ENCODE measurements around the gene WNK4. TPM values are rescaled to one million over a fixed set of nuclear protein-coding genes. Genes with fewer than 3 reads are reported as not detected.
A peak's percentile ranks its signal among the peaks of the same experiment; 100 is the strongest.
"Not testable (repeated sequence)": the region's sequence is repeated elsewhere in the genome, so short reads cannot be mapped to it uniquely, and the experiment has no call there.

Gene WNK4
- 0.81 TPM for polyA plus RNA-seq (2013, experiment 1 of 2)
- polyA plus RNA-seq (2013, experiment 2 of 2) = 0.68 TPM

- Histone ChIP-seq H3K9me3 (replicated peaks in 1 of 2; ENCODE audit: control insufficient read depth in 2 of 2, insufficient read depth in 1 of 2, low read depth in 1 of 2, low read length in 2 of 2) (no peaks in the 10 kb centered on the region), H2BK5ac (ENCODE audit: low read length) (peak within 1 kb of the TSS; percentile 42), H3K4me3 (ENCODE audit: low read length in 2 of 2) (peak within 1 kb of the TSS in 1 of 2 donors; percentile 79), H4K91ac (ENCODE audit: low read depth, low read length, poor library complexity) (no peak within 1 kb of the TSS), H3K4me2 (ENCODE audit: insufficient read depth, low read length, poor library complexity, severe bottlenecking) (peak within 1 kb of the TSS; percentile 89), H2AK5ac (ENCODE audit: low read depth, low read length) (no peak within 1 kb of the TSS), H3K23ac (ENCODE audit: low read depth, low read length, poor library complexity) (peak within 1 kb of the TSS; percentile 90), H3K36me3 (replicated peaks in 1 of 2; ENCODE audit: control insufficient read depth in 2 of 2, insufficient read depth in 2 of 2, low read length in 2 of 2) (peaks cover 19 to 48% of the 10 kb centered on the region in 2 donors), H3K4ac (ENCODE audit: low read length) (peak within 1 kb of the TSS; percentile 23), H3K4me1 (ENCODE audit: control insufficient read depth in 2 of 2, insufficient read depth in 1 of 2, low read depth in 1 of 2, low read length in 2 of 2) (peaks cover 0 to 9% of the 10 kb centered on the region in 2 donors), H2BK120ac (ENCODE audit: low read depth, low read length) (no peak within 1 kb of the TSS), H3K79me1 (ENCODE audit: low read depth, low read length) (no peaks in the 10 kb centered on the region), H3K27ac (replicated peaks; ENCODE audit: low read length) (no peak within 1 kb of the TSS), H3K18ac (ENCODE audit: low read length) (peak within 1 kb of the TSS; percentile 96), H3K9ac (ENCODE audit: low read depth, low read length, poor library complexity) (peak within 1 kb of the TSS; percentile 65), H4K8ac (ENCODE audit: low read depth, low read length) (no peak within 1 kb of the TSS), H3K14ac (ENCODE audit: low read length) (peak within 1 kb of the TSS; percentile 94), H2AFZ (ENCODE audit: low read length) (no peak within 1 kb of the TSS), H2BK12ac (ENCODE audit: low read length) (no peak within 1 kb of the TSS), H2BK15ac (ENCODE audit: low read length) (peak within 1 kb of the TSS; percentile 89), H3K27me3 (ENCODE audit: control insufficient read depth in 3 of 3, insufficient read depth in 3 of 3, low read depth in 1 of 3, low read length in 3 of 3) (peaks cover 0 to 25% (median 8%) of the 10 kb centered on the region in 3 experiments)
- DNase-seq (ENCODE audit: low spot score) = peak; percentile 42
- no CpG with 5 or more reads among the region's 65 CpGs for WGBS, 2 donors (ENCODE audit: extremely low coverage in 2 of 2, insufficient read length in 2 of 2, insufficient replicate concordance in 1 of 2)
Observed at GRCh38 chr17:42779936-42780850, at the start of gene WNK4. Gene WNK4 (plus strand): TSS chr17:42780610. CDS start chr17:42780699, 89 bp downstream.

DNA sequence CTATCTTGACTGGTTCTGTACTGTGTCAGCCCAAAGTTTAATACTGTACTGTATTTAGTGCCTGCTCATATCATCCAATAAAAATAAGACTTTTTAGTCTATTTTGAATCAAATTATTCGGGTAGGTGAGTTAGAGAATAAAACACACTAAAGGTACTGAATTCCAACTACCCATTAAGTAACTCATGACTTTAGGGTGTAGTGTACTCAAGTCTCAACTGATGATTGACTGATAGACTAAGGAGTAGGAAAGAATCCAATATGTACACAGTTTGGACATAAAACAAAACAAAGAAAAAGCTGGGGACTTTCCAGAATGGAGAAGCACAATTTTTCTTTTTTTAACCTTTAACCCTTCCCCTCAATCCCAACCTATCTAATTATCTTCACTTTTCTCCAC is 39.7 kb upstream of the WNK4 start:
- no CpG with 5 or more reads among the region's 1 CpG for WGBS, 2 donors (ENCODE audit: extremely low coverage in 2 of 2, insufficient read length in 2 of 2, insufficient replicate concordance in 1 of 2)
- Histone ChIP-seq H3K9ac (ENCODE audit: low read depth, low read length, poor library complexity) (no peak overlapping the region), H3K36me3 (replicated peaks in 1 of 2; ENCODE audit: control insufficient read depth in 2 of 2, insufficient read depth in 2 of 2, low read length in 2 of 2) (no peaks in the 10 kb centered on the region), H3K27me3 (ENCODE audit: control insufficient read depth in 3 of 3, insufficient read depth in 3 of 3, low read depth in 1 of 3, low read length in 3 of 3) (peaks cover 0 to under 1% (median 0%) of the 10 kb centered on the region in 3 experiments), H3K4me2 (ENCODE audit: insufficient read depth, low read length, poor library complexity, severe bottlenecking) (no peak overlapping the region), H3K4ac (ENCODE audit: low read length) (no peak overlapping the region), H3K4me3 (ENCODE audit: low read length in 2 of 2) (no peak overlapping the region), H2AK5ac (ENCODE audit: low read depth, low read length) (no peak overlapping the region), H3K9me3 (replicated peaks in 1 of 2; ENCODE audit: control insufficient read depth in 2 of 2, insufficient read depth in 1 of 2, low read depth in 1 of 2, low read length in 2 of 2) (peaks cover 2 to 3% of the 10 kb centered on the region in 2 donors), H4K8ac (ENCODE audit: low read depth, low read length) (no peak overlapping the region), H4K91ac (ENCODE audit: low read depth, low read length, poor library complexity) (no peak overlapping the region), H3K79me1 (ENCODE audit: low read depth, low read length) (peaks cover 2% of the 10 kb centered on the region), H3K23ac (ENCODE audit: low read depth, low read length, poor library complexity) (no peak overlapping the region), H2BK12ac (ENCODE audit: low read length) (no peak overlapping the region), H3K27ac (replicated peaks; ENCODE audit: low read length) (no peak overlapping the region), H2BK5ac (ENCODE audit: low read length) (no peak overlapping the region), H2AFZ (ENCODE audit: low read length) (no peak overlapping the region), H3K4me1 (ENCODE audit: control insufficient read depth in 2 of 2, insufficient read depth in 1 of 2, low read depth in 1 of 2, low read length in 2 of 2) (peaks cover 0 to 3% of the 10 kb centered on the region in 2 donors), H2BK120ac (ENCODE audit: low read depth, low read length) (no peak overlapping the region), H3K18ac (ENCODE audit: low read length) (no peak overlapping the region), H2BK15ac (ENCODE audit: low read length) (no peak overlapping the region), H3K14ac (ENCODE audit: low read length) (no peak overlapping the region)
- no peak for DNase-seq (ENCODE audit: low spot score)

DNA sequence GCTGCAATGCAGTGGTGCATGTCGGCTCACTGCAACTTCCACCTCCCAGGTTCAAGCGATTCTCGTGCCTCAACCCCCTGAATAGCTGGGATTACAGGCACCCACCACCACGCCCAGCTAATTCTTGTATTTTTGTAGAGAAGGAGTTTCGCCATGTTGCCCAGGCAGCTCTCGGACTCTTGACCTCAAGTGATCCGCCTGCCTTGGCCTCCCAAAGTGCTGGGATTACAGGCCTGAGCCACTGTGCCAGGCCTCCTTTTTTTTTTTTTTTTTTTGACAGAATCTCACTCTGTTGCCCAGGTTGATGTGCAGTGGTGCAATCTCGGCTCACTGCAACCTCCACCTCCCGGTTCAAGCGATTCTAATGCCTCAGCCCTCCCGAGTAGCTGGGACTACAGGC is 37.5 kb upstream of the WNK4 start:
- not testable (repeated sequence) for H2BK12ac ChIP-seq (ENCODE audit: low read length); H2AFZ ChIP-seq (ENCODE audit: low read length); H4K8ac ChIP-seq (ENCODE audit: low read depth, low read length); H3K14ac ChIP-seq (ENCODE audit: low read length); H2BK120ac ChIP-seq (ENCODE audit: low read depth, low read length); H3K4me1 ChIP-seq (ENCODE audit: control insufficient read depth in 2 of 2, insufficient read depth in 1 of 2, low read depth in 1 of 2, low read length in 2 of 2); H2BK15ac ChIP-seq (ENCODE audit: low read length); H3K9ac ChIP-seq (ENCODE audit: low read depth, low read length, poor library complexity); H3K27ac ChIP-seq (replicated peaks; ENCODE audit: low read length); H3K23ac ChIP-seq (ENCODE audit: low read depth, low read length, poor library complexity); H2AK5ac ChIP-seq (ENCODE audit: low read depth, low read length); H3K18ac ChIP-seq (ENCODE audit: low read length); H3K4ac ChIP-seq (ENCODE audit: low read length); H3K36me3 ChIP-seq (replicated peaks in 1 of 2; ENCODE audit: control insufficient read depth in 2 of 2, insufficient read depth in 2 of 2, low read length in 2 of 2); H3K4me3 ChIP-seq (ENCODE audit: low read length in 2 of 2); H4K91ac ChIP-seq (ENCODE audit: low read depth, low read length, poor library complexity); H3K27me3 ChIP-seq (ENCODE audit: control insufficient read depth in 3 of 3, insufficient read depth in 3 of 3, low read depth in 1 of 3, low read length in 3 of 3); H3K9me3 ChIP-seq (replicated peaks in 1 of 2; ENCODE audit: control insufficient read depth in 2 of 2, insufficient read depth in 1 of 2, low read depth in 1 of 2, low read length in 2 of 2); H3K79me1 ChIP-seq (ENCODE audit: low read depth, low read length); H3K4me2 ChIP-seq (ENCODE audit: insufficient read depth, low read length, poor library complexity, severe bottlenecking); DNase-seq (ENCODE audit: low spot score); H2BK5ac ChIP-seq (ENCODE audit: low read length)
- no CpG with 5 or more reads among the region's 11 CpGs for WGBS, 2 donors (ENCODE audit: extremely low coverage in 2 of 2, insufficient read length in 2 of 2, insufficient replicate concordance in 1 of 2)

- Histone ChIP-seq H4K91ac (ENCODE audit: low read depth, low read length, poor library complexity) (no peak overlapping the region), H4K8ac (ENCODE audit: low read depth, low read length) (no peak overlapping the region), H2AK5ac (ENCODE audit: low read depth, low read length) (no peak overlapping the region), H3K9ac (ENCODE audit: low read depth, low read length, poor library complexity) (peak overlapping the region; percentile 46), H3K14ac (ENCODE audit: low read length) (no peak overlapping the region), H3K9me3 (replicated peaks in 1 of 2; ENCODE audit: control insufficient read depth in 2 of 2, insufficient read depth in 1 of 2, low read depth in 1 of 2, low read length in 2 of 2) (peaks cover 2 to 3% of the 10 kb centered on the region in 2 donors), H3K27ac (replicated peaks; ENCODE audit: low read length) (peak overlapping the region; percentile 89), H3K79me1 (ENCODE audit: low read depth, low read length) (peaks cover 2% of the 10 kb centered on the region), H2BK15ac (ENCODE audit: low read length) (no peak overlapping the region), H3K23ac (ENCODE audit: low read depth, low read length, poor library complexity) (no peak overlapping the region), H2AFZ (ENCODE audit: low read length) (peak overlapping the region; percentile 94), H2BK5ac (ENCODE audit: low read length) (peak overlapping the region; percentile 55), H3K4ac (ENCODE audit: low read length) (no peak overlapping the region), H3K4me1 (ENCODE audit: control insufficient read depth in 2 of 2, insufficient read depth in 1 of 2, low read depth in 1 of 2, low read length in 2 of 2) (peaks cover 2 to 3% of the 10 kb centered on the region in 2 donors), H3K36me3 (replicated peaks in 1 of 2; ENCODE audit: control insufficient read depth in 2 of 2, insufficient read depth in 2 of 2, low read length in 2 of 2) (no peaks in the 10 kb centered on the region), H3K4me3 (ENCODE audit: low read length in 2 of 2) (peak overlapping the region; percentile 72 to 89), H2BK120ac (ENCODE audit: low read depth, low read length) (no peak overlapping the region), H3K18ac (ENCODE audit: low read length) (no peak overlapping the region), H3K27me3 (ENCODE audit: control insufficient read depth in 3 of 3, insufficient read depth in 3 of 3, low read depth in 1 of 3, low read length in 3 of 3) (peaks cover 0 to 3% (median 0%) of the 10 kb centered on the region in 3 experiments), H2BK12ac (ENCODE audit: low read length) (no peak overlapping the region), H3K4me2 (ENCODE audit: insufficient read depth, low read length, poor library complexity, severe bottlenecking) (peak overlapping the region; percentile 38)
- no peak for DNase-seq (ENCODE audit: low spot score)
- WGBS, 2 donors (ENCODE audit: extremely low coverage in 2 of 2, insufficient read length in 2 of 2, insufficient replicate concordance in 1 of 2) = no CpG with 5 or more reads among the region's 10 CpGs
Observed at GRCh38 chr17:42743595-42744282, 36.7 kb upstream of the WNK4 start.

All from neuronal stem cell (in vitro differentiated cells).